NCI-H2196 treated with DMSO at 0.1 percent for 48 hours (cell line): Measurements from ENCODE around the gene SGIP1.

ENCODE experiments used
- DNase-seq: peaks from one replicate; lab custom pipeline; 2025; ENCODE audit not compliant: unreplicated experiment; lab: John Stamatoyannopoulos, UW

The SGIP1 gene

DNA sequence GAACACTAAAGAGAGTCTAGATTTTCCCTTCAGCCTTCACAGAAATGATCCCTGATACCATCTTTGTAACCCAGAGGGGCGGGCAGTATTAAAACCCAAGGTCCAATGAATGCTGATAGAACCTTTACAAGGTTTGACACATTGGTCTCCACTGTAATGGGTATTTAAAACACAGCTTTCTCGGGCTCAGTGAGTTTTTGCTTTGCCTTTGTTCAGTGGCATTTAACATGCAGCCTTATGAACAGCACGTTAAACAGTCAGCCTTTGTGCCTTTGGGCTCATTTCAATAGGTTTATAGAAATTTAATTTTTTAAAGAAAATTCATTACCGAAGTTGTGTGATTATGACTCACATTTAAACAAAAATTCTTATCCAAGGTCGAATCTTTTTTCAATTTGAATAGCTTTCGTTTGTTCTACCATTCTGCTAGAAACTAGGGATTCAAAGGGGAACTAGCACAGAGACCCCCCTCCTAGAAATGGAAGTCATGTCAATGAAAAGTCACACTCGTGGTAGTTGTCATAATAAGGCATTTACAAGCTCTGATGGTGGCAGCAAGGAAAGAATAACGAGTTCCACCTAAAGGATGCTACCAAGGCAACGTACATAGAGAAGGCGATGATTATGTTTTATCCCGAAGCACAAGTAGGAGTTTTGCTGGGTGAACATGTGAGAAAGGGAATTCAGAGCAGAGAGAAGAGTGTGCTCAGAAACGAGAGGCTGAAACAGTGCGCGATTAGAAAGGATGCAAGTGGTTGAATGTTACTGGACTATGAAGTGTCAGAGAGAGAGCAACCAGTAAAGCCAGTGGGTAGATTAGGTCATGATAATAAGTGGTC, 66.2 kb downstream of the SGIP1 start:
- no peak for DNase-seq

DNA sequence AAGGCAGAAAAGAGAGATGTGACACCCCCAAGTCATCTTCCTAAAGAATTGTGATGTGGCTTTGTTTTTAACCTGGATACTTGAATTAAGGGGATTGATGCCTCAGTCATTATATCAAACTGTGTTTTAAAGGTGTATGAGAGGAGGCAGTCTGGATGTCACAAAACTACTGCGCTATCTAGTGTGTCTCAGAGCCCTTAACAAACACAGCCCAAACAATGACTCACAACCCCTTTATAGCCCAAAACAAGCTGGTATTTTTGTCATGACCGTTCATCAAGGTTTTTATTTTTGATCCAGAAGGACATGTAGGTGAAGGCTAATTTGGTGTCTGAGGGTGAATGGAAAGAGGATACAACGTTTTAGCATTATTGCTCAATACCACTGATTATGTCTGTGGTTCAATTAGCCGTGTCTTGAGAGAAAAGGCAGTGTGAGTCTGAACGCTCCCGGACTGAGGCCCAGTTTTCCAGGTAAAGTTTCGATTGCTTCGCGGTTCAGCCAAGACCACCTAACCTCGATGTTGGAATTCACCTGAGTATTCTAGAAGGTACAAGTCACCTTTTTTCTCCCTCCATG, 71.6 kb downstream of the SGIP1 start:
- DNase-seq, result no peak

DNA sequence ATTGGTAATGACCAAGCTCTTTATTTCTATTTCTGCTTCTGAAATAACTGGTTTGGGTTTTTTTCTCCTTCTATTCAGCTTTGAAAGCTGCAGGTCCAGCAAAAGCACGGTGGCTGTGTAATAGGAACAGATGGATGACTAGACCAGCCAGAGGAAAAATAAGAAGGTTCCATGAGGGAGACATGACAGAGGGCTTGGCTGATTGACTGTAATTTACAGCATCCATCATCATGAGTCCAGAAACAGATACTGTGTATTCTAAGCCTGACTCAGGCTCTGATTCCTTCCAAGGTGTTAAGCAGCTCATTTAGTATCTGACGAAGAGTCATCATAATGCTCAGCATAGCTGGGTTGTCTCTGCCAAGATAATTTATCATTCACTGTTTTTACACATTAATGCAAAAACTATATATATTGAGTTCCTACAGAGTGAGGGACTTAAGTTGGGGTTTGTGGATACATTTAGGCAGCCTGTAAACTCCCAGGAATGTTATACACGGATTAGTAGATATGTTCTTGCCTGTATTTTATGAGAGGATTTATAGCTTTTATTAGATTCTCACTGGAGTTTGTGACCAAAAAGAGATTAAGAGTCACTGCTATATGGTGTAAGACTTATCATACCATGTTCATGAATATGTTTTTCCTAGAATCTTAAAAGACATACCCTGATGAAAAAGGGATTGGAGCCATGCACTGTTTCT, 72.6 kb downstream of the SGIP1 start:
- DNase-seq, result no peak

DNA sequence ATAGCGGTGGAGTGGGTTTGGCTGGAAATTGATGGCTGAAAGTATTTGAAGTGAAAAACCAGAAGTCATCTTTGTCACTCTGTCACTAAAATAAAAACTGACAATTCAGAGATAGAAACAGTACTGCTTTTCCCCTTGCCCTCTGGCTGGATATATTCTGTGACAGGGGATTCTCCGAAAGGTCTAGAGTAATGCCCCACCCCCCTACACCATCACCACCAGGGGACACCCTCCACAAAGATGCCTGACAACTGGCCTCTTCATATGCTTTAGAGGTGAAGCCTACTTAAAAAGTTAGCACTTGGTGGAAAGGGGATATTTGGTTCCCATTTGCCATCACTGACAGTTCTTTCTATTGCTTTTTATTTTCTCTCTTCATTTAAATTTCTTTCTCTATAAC, 73.5 kb downstream of the SGIP1 start:
- no peak for DNase-seq

DNA sequence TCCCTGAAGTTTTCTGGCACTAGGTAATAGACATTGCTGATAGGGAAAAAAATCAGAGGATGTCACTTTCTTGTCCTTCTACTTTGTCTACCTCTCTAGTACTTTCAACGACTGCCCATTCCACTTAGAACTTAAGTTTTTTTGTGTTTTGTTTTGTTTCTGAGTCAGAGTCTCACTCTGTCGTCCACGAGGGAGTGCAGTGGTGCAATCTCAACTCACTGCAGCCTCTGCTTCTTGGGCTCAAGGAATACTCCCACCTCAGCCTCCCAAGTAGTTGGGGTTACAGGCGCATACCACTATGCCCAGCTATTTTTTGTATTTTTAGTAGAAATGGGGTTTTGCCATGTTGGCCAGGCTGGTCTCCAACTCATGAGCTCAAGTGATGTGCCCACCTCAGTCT, 79.2 kb downstream of the SGIP1 start:
- DNase-seq, result no peak

DNA sequence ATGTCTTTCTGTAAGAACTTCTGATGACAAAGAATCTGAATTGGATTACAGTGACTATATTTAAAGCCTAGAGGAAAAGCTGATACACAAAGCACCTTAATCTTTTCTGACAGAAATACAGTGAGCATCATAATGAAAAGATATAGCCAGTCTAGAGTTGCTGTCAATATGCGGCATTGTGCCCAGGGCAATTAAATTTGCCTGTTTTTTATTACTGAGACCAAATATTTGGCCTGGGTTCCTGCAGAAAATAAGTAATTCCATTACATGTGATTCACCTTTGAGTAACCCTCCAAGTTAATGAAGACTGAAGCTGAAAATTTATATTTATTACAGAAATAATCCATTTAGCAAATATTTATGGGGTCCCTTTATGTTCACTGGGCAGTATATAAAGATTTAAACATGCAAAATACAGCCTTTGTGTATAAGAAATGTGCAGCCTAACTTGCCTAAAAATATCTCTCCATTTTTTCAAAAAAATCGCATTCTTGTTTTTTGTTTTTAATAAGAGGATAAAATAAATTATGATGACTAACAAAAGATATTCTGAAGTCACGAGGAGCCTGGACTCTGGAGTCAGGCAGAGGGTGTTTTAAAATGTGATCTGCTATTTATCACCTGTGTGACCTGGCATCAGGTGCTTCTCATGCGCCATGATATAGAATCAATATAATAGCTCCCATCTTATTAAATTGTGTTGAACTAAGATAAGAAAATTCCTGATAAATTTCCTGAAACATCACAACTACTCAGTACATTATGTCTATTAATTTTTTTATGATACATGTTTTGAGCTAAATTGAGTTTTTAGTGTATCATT, 83.6 kb downstream of the SGIP1 start:
- no peak for DNase-seq

DNA sequence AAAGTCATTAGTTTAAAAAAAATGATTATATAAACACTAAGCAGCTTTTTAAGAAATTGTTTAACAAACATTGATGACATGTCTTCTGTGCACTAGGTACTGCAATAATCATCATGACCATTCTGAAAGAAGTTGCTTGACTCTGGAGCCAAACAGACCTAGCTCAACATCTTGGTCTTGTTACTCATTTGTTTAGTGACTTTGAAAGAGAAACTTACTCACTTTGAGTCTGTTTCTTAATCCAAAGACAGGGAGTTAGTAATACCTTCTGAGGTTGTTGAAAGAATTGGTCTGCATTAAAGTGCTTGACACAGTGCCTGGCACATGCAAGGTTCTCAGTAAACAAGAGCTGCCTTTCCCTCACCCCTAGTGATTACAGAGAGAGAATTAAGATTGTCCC, 84.4 kb downstream of the SGIP1 start:
- DNase-seq, result no peak

DNA sequence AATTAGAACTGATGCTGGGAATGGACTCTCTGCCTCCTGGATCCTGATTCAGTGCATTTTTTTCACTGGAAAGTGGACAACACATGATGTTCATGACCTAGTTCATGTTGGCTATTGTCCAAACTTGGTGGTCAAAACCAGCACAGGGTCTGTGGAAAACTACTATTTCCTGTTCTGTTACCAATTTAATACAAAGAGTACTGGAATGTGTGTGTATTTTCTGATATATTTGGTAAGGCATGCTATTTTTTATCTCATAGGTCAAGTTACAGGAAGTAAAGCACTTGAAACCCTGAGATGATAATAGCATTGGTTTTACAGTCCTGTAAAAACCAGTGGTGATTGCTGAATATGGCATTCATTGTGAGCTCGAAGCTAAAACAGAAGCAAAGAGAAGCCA, 89.9 kb downstream of the SGIP1 start:
- DNase-seq, result peak; percentile 17

DNA sequence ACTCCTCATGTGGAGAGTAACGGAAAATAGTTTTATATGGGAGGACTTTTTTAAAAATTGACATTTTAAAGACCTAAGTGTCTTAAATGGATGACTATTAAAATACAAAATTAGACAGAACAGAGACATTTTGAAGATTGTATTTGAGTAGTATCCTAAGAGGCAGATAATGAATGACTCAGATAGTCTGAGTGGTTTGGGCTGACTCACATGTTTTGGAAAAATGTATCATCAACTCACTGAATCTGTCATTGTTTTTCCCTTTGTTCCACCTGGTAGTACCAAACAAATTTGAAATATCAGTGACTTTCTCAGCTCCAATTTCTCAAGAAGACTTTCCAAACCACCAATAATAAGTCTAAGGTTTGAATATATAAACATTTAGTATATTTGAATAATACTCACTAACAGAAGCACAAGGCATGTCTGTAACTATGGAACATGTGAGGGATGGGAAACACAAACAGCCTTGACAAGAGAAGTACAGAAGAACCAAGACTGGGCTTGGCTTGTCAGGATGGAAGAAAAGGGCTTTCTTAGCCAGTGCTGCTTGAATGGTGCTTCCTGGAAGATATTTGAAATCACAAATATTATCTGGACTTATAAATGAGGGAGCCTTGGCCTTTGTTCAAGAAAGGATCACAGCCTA, 90.6 kb downstream of the SGIP1 start:
- no peak for DNase-seq

DNA sequence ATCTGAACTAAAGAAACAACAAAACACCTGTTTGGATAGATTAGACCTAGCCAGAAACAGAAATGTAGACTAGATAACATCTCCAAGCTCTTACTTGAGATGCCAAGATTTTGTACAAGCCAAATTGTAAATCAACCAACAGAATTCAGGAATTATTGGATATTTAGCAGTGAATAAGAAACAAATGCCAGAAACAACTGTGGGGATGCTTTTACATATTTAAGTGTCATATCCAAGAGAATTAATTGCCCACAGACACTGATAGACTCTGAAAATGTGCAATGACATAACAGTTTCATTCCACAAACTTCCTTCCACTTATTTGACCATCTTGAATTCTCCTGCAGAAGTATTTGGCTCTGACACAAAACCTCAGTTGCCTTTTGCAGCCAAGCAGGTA, 92.3 kb downstream of the SGIP1 start:
- no peak for DNase-seq

DNA sequence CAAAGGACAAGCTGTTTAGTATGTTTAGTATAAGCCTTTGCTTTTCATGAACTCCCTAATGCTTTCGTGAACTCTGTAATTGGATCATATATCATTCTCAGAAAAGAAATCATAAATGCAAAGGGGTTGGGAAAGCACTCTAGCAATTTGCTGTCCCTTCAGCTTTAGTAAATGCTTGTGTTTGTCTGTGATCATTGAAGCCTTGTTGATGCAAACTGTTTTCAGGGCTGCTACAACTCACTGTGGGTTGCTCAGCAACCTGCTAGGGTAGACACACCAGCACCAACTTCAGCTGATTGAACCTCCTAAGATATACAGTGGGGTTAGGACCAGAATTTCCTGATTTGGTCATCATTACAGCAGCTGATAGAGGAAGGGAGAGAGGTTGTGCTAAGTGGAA, 95.0 kb downstream of the SGIP1 start:
- no peak for DNase-seq

DNA sequence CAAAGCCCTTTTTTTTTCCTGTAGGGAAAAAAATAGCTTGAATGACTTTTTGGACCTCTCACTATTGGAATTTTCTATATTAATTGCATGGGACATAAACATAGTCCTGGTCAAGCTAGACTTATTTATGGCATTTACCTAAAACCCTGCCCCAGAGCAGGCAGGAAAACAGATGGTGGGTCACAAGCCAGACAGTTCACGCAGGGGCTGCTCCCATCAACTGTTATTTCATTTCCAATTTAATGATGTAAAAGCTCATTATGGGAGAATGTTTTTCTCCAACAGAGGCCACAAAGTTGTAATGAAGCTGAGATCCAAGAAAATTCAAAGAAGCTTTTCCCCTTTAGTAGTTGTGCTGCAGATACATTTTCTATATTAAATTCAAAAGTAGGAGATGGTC, 99.2 kb downstream of the SGIP1 start:
- DNase-seq, result no peak

DNA sequence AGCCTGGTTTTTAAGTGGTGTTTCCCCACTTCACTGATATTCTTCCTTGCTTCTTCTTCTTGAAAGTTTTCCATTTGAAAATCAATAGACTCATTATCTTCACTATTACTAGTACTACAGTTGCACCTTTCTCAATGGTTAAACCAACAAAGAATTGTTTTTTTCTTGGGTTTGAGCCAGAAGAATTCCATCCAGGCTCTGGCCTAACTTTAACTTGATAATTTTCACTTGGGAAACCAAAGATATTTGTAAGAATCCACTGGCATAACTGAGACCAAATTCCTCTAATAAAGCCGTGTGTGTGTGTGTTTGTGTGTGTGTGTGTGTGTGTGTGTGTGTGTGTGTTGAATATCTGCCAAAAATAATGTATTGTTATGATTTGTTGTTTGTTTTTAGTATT, 103.2 kb downstream of the SGIP1 start:
- no peak for DNase-seq

DNA sequence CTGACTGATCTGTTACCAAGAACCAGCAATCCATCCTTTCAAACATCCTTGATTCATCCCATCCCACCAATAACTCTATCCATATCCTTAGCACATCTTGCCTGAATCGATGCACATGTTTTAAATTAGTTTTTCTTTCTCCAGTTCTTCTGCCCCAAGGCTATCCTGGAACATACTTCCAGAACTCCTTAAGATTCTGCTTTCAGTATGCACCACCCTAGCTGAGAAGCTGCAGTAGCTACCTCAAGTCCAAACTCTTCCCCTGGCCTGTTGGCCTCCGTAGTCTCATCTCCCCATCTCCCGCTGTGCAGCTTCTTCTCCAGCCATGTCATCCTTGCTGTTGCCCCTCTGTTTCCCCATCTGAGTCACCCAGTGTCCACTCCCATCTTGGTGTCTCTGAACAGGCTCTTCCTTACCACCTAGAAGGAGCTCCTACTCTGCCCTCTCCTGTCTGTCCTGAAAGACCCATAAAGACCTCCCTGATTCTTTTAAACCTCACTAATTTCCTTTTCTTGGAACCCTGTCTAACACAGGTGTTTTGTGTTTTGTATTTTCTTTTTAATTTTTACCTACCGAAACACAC, 108.0 kb downstream of the SGIP1 start:
- DNase-seq, result no peak

DNA sequence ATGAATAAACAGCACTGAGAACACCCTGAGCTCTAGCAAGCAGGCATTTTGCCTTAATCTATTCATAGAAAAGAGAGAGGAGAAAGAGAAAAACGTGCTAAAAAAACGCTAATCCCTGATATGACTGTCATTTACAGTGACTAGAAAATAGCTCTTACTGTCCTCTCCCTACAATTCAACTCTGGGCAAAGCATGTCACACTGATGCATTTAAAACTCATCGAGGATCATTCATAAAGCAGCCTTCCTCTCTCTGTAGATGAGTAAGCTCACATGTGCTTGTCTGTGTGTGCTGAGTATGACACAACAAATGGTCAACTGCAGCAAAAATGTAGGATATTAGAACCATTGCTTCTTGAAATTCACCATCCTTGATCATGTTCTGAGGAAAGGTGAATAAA, 109.0 kb downstream of the SGIP1 start:
- DNase-seq, result no peak

DNA sequence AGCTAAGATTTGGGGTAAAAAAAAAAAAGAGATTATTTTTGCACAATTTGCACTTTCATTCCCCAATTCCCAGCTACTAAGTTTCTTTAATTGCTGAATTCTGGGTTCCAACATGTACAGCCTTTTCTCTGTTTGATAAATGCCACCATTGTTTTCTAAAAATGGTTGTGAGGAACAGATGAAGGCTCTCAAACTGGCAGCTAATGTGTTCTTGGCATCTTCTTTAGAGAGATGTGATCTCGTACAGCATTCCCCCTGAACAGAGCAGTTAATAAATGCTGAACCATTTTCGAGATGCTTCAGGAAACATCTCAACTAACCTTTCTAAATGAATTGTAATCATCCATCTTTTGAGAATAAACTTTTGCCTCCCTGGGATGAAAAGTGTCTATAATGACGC, 110.4 kb downstream of the SGIP1 start:
- DNase-seq, result no peak

DNA sequence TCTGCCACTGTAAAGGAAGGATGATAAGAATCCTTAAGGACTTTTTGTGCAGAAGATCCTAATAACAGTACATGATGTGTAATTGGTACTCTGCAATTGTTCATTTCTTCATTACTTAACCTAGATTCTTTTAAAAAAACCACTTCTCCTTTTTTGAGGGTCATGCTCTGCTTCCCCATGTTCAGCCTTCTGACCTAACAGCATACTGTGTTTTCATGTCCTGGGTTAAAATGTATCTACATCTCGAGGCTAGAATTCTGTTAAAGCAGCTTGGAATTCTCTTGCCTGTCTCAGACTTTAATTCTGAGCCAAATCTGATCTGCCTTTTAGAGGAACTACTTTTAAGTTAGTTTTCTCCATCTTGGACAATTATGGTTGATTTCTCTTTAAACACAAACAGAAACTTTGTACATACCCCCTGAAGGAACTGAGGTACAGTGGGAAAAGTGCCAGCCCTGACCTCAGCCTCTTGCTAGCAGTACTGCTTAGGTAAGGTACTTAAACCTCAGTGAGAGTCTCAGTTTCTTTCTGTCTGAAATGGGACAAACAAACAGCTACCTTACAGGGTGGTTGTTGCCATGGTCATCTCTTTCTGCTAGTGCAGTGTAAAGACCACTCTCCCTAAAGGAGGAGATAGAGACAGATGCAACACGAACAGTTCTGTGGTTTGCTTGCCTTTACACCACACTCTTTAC, 115.1 kb downstream of the SGIP1 start:
- no peak for DNase-seq

DNA sequence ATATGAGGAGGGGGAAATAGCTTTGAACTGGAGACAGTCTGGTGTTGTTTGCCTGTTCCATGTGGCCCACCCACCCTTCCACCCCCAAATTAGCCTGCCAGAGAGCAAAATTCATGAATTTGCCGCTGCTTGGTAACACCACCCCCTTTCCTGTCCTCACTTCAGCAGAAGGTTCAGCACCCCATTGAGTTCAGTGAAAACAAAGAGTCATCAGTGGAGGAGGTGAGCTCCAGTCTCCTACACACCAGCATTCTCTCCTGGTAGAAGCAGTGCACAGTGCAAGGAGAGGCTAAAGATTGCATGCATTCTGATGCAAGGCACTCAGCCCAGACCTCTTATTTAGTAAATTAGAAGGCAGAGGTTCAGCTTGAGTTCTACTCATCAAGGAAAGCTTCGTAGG, 118.6 kb downstream of the SGIP1 start:
- DNase-seq, result no peak

DNA sequence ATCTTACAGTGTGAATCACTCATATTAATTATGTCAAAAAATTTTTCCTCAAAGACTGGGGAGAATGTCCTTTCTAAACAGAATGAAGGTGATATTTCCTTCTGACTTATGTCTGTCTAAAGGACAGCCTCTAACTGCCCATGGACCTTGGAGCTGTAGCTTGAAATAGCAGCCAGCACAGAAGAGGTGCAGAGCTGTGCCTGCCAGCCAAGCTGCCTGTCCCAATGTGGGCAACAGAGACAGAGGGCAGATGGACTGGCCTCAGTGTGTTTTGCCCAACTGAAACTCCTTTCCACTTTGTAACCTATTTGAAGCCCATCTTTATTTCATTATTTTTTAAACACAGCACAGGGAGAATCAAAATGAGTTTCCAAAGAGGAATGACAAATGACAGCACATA, 120.7 kb downstream of the SGIP1 start:
- no peak for DNase-seq

DNA sequence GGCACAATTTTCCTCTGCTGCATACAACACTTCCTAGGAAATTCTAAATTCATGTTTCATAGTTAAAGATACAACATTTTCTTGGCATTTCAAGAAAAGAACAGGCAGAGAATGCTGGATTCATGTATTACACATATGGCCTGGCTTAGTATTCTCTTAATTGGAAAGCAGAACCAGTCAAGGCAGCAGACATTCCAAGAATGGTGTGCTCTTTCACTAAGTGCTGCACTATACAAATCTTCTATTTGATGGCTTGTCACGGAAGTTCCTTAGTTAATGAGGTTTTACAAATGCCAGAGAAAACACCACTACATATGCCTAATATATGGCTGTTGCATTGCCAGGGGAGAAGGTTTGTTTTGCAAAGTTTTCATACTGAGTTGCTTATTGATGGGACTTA, 137.5 kb downstream of the SGIP1 start:
- no peak for DNase-seq
